Hepatic stellate cell (primary cell): ENCODE measurements around the gene MATR3.
"Not testable (repeated sequence)": the region's sequence is repeated elsewhere in the genome, so short reads cannot be mapped to it uniquely, and the experiment has no call there.

Source experiments
- DNase-seq: peaks from one replicate; pipeline ENCODE4 v3.0.0; 2011; ENCODE audit warnings: low spot score

The MATR3 gene

GRCh38 chr5:139297439-139298133, 4.0 kb downstream of the MATR3 start:
- no peak for DNase-seq

GRCh38 chr5:139298242-139298641, 4.7 kb downstream of the MATR3 start:
- DNase-seq: no peak

- DNase-seq: no peak
Measured at GRCh38 chr5:139299486-139299885, 5.9 kb downstream of the MATR3 start.

GRCh38 chr5:139301808-139302499, 8.4 kb downstream of the MATR3 start:
- DNase-seq: no peak

GRCh38 chr5:139304391-139305324, 11.1 kb downstream of the MATR3 start:
- DNase-seq: no peak

GRCh38 chr5:139306197-139306596, 12.7 kb downstream of the MATR3 start:
- DNase-seq: no peak

- no peak for DNase-seq
Measured at GRCh38 chr5:139306628-139307379, 13.3 kb downstream of the MATR3 start.

GRCh38 chr5:139308797-139309196, 15.3 kb downstream of the MATR3 start:
- no peak for DNase-seq

GRCh38 chr5:139310715-139311186, 17.2 kb downstream of the MATR3 start:
- DNase-seq: not testable (repeated sequence)

- DNase-seq: no peak
Measured at GRCh38 chr5:139312075-139312474, 18.5 kb downstream of the MATR3 start.

GRCh38 chr5:139314276-139314675, 20.7 kb downstream of the MATR3 start:
- no peak for DNase-seq

GRCh38 chr5:139315056-139315615, 21.6 kb downstream of the MATR3 start:
- no peak for DNase-seq

GRCh38 chr5:139335811-139336210, 42.3 kb downstream of the MATR3 start:
- DNase-seq: no peak

- no peak for DNase-seq
Measured at GRCh38 chr5:139340051-139340450, 46.5 kb downstream of the MATR3 start.

GRCh38 chr5:139341187-139341688, 47.7 kb downstream of the MATR3 start:
- DNase-seq: no peak

- peak; percentile 95 for DNase-seq
Measured at GRCh38 chr5:139341689-139342422, 48.3 kb downstream of the MATR3 start, which contains the start of gene PAIP2. TSS of gene PAIP2 (plus strand) at chr5:139341854. CDS start at chr5:139363785, 21,931 bp downstream.

- DNase-seq: no peak
Measured at GRCh38 chr5:139342423-139342723, 48.8 kb downstream of the MATR3 start.

- DNase-seq: no peak
Measured at GRCh38 chr5:139343476-139343875, 49.9 kb downstream of the MATR3 start.

GRCh38 chr5:139344177-139344576, 50.6 kb downstream of the MATR3 start:
- DNase-seq: no peak

GRCh38 chr5:139345442-139345841, 51.9 kb downstream of the MATR3 start:
- not testable (repeated sequence) for DNase-seq
